Activated effector memory CD4-positive, alpha-beta T cell treated with anti-CD3 and anti-CD28 coated beads, Interleukin-2, amount 50 U/mL, for 16 hours (primary cell): ENCODE measurements around the gene PIK3CD.

ENCODE experiments used
- DNase-seq: peaks from one replicate; pipeline ENCODE4 v3.0.0-alpha.2; 2020

The PIK3CD gene

GRCh38 chr1:9720785-9721605, 69.5 kb downstream of the PIK3CD start:
- DNase-seq: no peak

- DNase-seq: peak; percentile 92
These were observed 70.3 kb downstream of the PIK3CD start for GRCh38 chr1:9721606-9722377.

- DNase-seq: no peak
These were observed 70.8 kb downstream of the PIK3CD start for GRCh38 chr1:9722378-9722749.

- DNase-seq: no peak
These were observed 71.7 kb downstream of the PIK3CD start for GRCh38 chr1:9723068-9723805.

- no peak for DNase-seq
These were observed 72.4 kb downstream of the PIK3CD start for GRCh38 chr1:9723926-9724325.

GRCh38 chr1:9724706-9725476, 73.4 kb downstream of the PIK3CD start:
- DNase-seq: peak; percentile 90

GRCh38 chr1:9726406-9726805, 74.9 kb downstream of the PIK3CD start:
- DNase-seq: no peak

GRCh38 chr1:9726905-9727595, 75.5 kb downstream of the PIK3CD start:
- no peak for DNase-seq

- DNase-seq: peak; percentile 87
These were observed 77.1 kb downstream of the PIK3CD start for GRCh38 chr1:9728451-9729295.

GRCh38 chr1:9729523-9729922, 78.0 kb downstream of the PIK3CD start:
- DNase-seq: no peak

GRCh38 chr1:9730096-9730901, 78.8 kb downstream of the PIK3CD start:
- DNase-seq: no peak

GRCh38 chr1:9731051-9731537, 79.6 kb downstream of the PIK3CD start:
- DNase-seq: no peak

- DNase-seq: no peak
These were observed 80.0 kb downstream of the PIK3CD start for GRCh38 chr1:9731561-9731960.

GRCh38 chr1:9732123-9732971, 80.8 kb downstream of the PIK3CD start:
- no peak for DNase-seq

- DNase-seq: no peak
These were observed 81.7 kb downstream of the PIK3CD start for GRCh38 chr1:9733160-9733789.

- no peak for DNase-seq
These were observed 84.3 kb downstream of the PIK3CD start for GRCh38 chr1:9735800-9736199.

GRCh38 chr1:9736241-9736640, 84.7 kb downstream of the PIK3CD start:
- DNase-seq: no peak

- no peak for DNase-seq
These were observed 85.5 kb downstream of the PIK3CD start for GRCh38 chr1:9737057-9737456.

GRCh38 chr1:9737671-9738070, 86.1 kb downstream of the PIK3CD start:
- no peak for DNase-seq
